WTC11 (cell line): Measurements from ENCODE around the gene CRISP1. TPM values are rescaled to one million over a fixed set of nuclear protein-coding genes. Genes with fewer than 3 reads are reported as not detected.

Experiments used
- ATAC-seq: fragments of 200-7000 bp; cut with Tn5 transposase; 2 replicates; pipeline ENCODE4 v1.10.0; 2021; ENCODE audit warnings: mild to moderate bottlenecking, moderate library complexity
- CTCF ChIA-PET: fragments of 300-600 bp; sonication (Branson Sonifier 250); formaldehyde crosslinking; loops from one replicate; lab custom pipeline; 2021; ENCODE audit warnings: antibody characterized with exemption; lab: Charles Lee
- POLR2A ChIA-PET: fragments of 350-600 bp; sonication (Branson Sonifier 250); formaldehyde crosslinking; loops from one replicate; lab custom pipeline; 2021; ENCODE audit warnings: antibody characterized with exemption; lab: Charles Lee
- DNase-seq: peaks from one replicate; pipeline ENCODE4 v3.0.0; 2021; ENCODE audit warnings: low spot score
- H3K27ac Mint-ChIP-seq: 2 replicates; pipeline ENCODE4 v1.8.0; 2021; ENCODE audit warnings: mixed read lengths
- H3K27me3 Mint-ChIP-seq: 2 replicates; pipeline ENCODE4 v1.8.0; 2021; ENCODE audit warnings: low read depth, mild to moderate bottlenecking, moderate library complexity, mixed read lengths
- H3K36me3 Mint-ChIP-seq: 2 replicates; pipeline ENCODE4 v1.8.0; 2021; ENCODE audit warnings: mixed read lengths
- H3K4me1 Mint-ChIP-seq: 2 replicates; pipeline ENCODE4 v1.8.0; 2022; ENCODE audit warnings: mixed read lengths
- H3K4me3 Mint-ChIP-seq: 2 replicates; pipeline ENCODE4 v1.8.0; 2021; ENCODE audit warnings: mild to moderate bottlenecking, moderate library complexity, mixed read lengths
- H3K9me3 Mint-ChIP-seq: 2 replicates; pipeline ENCODE4 v1.8.0; 2021; ENCODE audit warnings: mixed read lengths
- ATF2 ChIP-seq: sonication (generic); formaldehyde crosslinking; IDR thresholded peaks from 2 replicates; pipeline ENCODE4 v1.8.1; 2022; ENCODE audit warnings: low read depth, missing genetic modification reagents, borderline replicate concordance
- CREM ChIP-seq: sonication (generic); formaldehyde crosslinking; IDR thresholded peaks from 2 replicates; pipeline ENCODE4 v1.8.1; 2022; ENCODE audit warnings: mild to moderate bottlenecking, missing genetic modification reagents, moderate library complexity
- E2F5 ChIP-seq: sonication (generic); formaldehyde crosslinking; IDR thresholded peaks from 2 replicates; pipeline ENCODE4 v1.8.1; 2022; ENCODE audit warnings: mild to moderate bottlenecking, moderate library complexity, missing genetic modification reagents
- ELF4 ChIP-seq: sonication (generic); formaldehyde crosslinking; IDR thresholded peaks from 2 replicates; pipeline ENCODE4 v1.8.1; 2022; ENCODE audit warnings: low read depth, mild to moderate bottlenecking, moderate library complexity, missing genetic modification reagents
- ETV6 ChIP-seq: sonication (generic); formaldehyde crosslinking; IDR thresholded peaks from 2 replicates; pipeline ENCODE4 v1.8.1; 2022; ENCODE audit warnings: mild to moderate bottlenecking, missing genetic modification reagents
- GTF2I ChIP-seq: fragments of 250-450 bp; sonication (Bioruptor Pico); conservative IDR thresholded peaks from 2 replicates; pipeline ENCODE4 v1.4.0; 2021; ENCODE audit warnings: mild to moderate bottlenecking
- HMGXB4 ChIP-seq: sonication (generic); formaldehyde crosslinking; IDR thresholded peaks from 2 replicates; pipeline ENCODE4 v1.8.1; 2023; ENCODE audit warnings: mild to moderate bottlenecking, moderate library complexity, missing genetic modification reagents
- JAZF1 ChIP-seq: fragments of 250-450 bp; sonication (Bioruptor Pico); IDR thresholded peaks from 2 replicates; pipeline ENCODE4 v1.9.0; 2021; ENCODE audit warnings: moderate library complexity, mild to moderate bottlenecking, inconsistent platforms
- JUN ChIP-seq: sonication (generic); formaldehyde crosslinking; IDR thresholded peaks from 2 replicates; pipeline ENCODE4 v1.8.0; 2023; ENCODE audit warnings: mild to moderate bottlenecking, missing genetic modification reagents
- MLX ChIP-seq: sonication (generic); formaldehyde crosslinking; IDR thresholded peaks from 2 replicates; pipeline ENCODE4 v1.8.1; 2023; ENCODE audit warnings: mild to moderate bottlenecking, missing genetic modification reagents, moderate library complexity
- MXD4 ChIP-seq: fragments of 250-450 bp; sonication (Bioruptor Pico); IDR thresholded peaks from 2 replicates; pipeline ENCODE4 v1.8.0; 2021; ENCODE audit warnings: mild to moderate bottlenecking, moderate library complexity, borderline replicate concordance
- MYBL2 ChIP-seq: sonication (generic); formaldehyde crosslinking; IDR thresholded peaks from 2 replicates; pipeline ENCODE4 v1.8.1; 2023; ENCODE audit warnings: mild to moderate bottlenecking, moderate library complexity, missing genetic modification reagents
- NFE2L1 ChIP-seq: sonication (generic); formaldehyde crosslinking; IDR thresholded peaks from 2 replicates; pipeline ENCODE4 v1.8.1; 2023; ENCODE audit warnings: missing genetic modification reagents
- NFYB ChIP-seq: sonication (generic); formaldehyde crosslinking; conservative IDR thresholded peaks from 2 replicates; pipeline ENCODE4 v1.8.0; 2022; ENCODE audit warnings: low read depth, missing genetic modification reagents
- NR2C2 ChIP-seq: sonication (generic); formaldehyde crosslinking; IDR thresholded peaks from 2 replicates; pipeline ENCODE4 v1.8.0; 2022; ENCODE audit warnings: mild to moderate bottlenecking, missing genetic modification reagents
- SMAD3 ChIP-seq: sonication (generic); formaldehyde crosslinking; IDR thresholded peaks from 2 replicates; pipeline ENCODE4 v1.8.0; 2022; ENCODE audit warnings: missing genetic modification reagents, mild to moderate bottlenecking, borderline replicate concordance
- SMAD4 ChIP-seq: sonication (generic); formaldehyde crosslinking; IDR thresholded peaks from 2 replicates; pipeline ENCODE4 v1.8.0; 2022; ENCODE audit warnings: mild to moderate bottlenecking, missing genetic modification reagents
- SP1 ChIP-seq: sonication (generic); formaldehyde crosslinking; conservative IDR thresholded peaks from 2 replicates; pipeline ENCODE4 v1.8.1; 2022; ENCODE audit warnings: missing genetic modification reagents
- TCF7 ChIP-seq: sonication (generic); formaldehyde crosslinking; IDR thresholded peaks from 2 replicates; pipeline ENCODE4 v1.8.0; 2022; ENCODE audit warnings: mild to moderate bottlenecking, low read depth, missing genetic modification reagents, moderate library complexity
- ZBTB21 ChIP-seq: sonication (generic); formaldehyde crosslinking; IDR thresholded peaks from 2 replicates; pipeline ENCODE4 v1.8.1; 2023; ENCODE audit warnings: mild to moderate bottlenecking, missing genetic modification reagents, borderline replicate concordance
- ZNF317 ChIP-seq: sonication (generic); formaldehyde crosslinking; IDR thresholded peaks from 2 replicates; pipeline ENCODE4 v1.8.1; 2023; ENCODE audit warnings: low read depth, mild to moderate bottlenecking, moderate library complexity, missing genetic modification reagents, borderline replicate concordance
- ZNF396 ChIP-seq: fragments of 250-450 bp; sonication (Bioruptor Pico); IDR thresholded peaks from 2 replicates; pipeline ENCODE4 v1.8.0; 2021; ENCODE audit warnings: mild to moderate bottlenecking, moderate library complexity, borderline replicate concordance
- total RNA-seq: library from RNA; stranded (reverse); gene quantifications from 3 replicates; pipeline ENCODE4 v1.2.3, GENCODE V29; 2021
- TF ChIP-seq, protein P1 (sequence below): sonication (generic); formaldehyde crosslinking; IDR thresholded peaks from 2 replicates; pipeline ENCODE4 v1.8.0; 2023; ENCODE audit warnings: mild to moderate bottlenecking, missing genetic modification reagents
- TF ChIP-seq, protein P2 (sequence below): sonication (generic); formaldehyde crosslinking; IDR thresholded peaks from 2 replicates; pipeline ENCODE4 v1.8.1; 2022; ENCODE audit warnings: mild to moderate bottlenecking, missing genetic modification reagents, moderate library complexity, borderline replicate concordance
- TF ChIP-seq, protein P3 (sequence below): sonication (generic); formaldehyde crosslinking; IDR thresholded peaks from 2 replicates; pipeline ENCODE4 v1.8.0; 2022; ENCODE audit warnings: mild to moderate bottlenecking, missing genetic modification reagents

The CRISP1 gene
- total RNA-seq, 1 experiment from 2014 or later = not detected

GRCh38 chr6:49847014-49847413 lies 19.3 kb downstream of the CRISP1 start:
- DNase-seq = no peak
- no peak for TF ChIP-seq ELF4
- no peak for TF ChIP-seq E2F5 (CRISPR knock-in tag)
- no peak for TF ChIP-seq JUN (CRISPR knock-in tag)
- TF ChIP-seq ZNF396 (CRISPR knock-in tag) = no peak
- no peak for TF ChIP-seq NR2C2
- no peak for TF ChIP-seq SP1 (CRISPR knock-in tag)
- TF ChIP-seq NFYB (CRISPR knock-in tag) = no peak
- TF ChIP-seq, protein P1, sequence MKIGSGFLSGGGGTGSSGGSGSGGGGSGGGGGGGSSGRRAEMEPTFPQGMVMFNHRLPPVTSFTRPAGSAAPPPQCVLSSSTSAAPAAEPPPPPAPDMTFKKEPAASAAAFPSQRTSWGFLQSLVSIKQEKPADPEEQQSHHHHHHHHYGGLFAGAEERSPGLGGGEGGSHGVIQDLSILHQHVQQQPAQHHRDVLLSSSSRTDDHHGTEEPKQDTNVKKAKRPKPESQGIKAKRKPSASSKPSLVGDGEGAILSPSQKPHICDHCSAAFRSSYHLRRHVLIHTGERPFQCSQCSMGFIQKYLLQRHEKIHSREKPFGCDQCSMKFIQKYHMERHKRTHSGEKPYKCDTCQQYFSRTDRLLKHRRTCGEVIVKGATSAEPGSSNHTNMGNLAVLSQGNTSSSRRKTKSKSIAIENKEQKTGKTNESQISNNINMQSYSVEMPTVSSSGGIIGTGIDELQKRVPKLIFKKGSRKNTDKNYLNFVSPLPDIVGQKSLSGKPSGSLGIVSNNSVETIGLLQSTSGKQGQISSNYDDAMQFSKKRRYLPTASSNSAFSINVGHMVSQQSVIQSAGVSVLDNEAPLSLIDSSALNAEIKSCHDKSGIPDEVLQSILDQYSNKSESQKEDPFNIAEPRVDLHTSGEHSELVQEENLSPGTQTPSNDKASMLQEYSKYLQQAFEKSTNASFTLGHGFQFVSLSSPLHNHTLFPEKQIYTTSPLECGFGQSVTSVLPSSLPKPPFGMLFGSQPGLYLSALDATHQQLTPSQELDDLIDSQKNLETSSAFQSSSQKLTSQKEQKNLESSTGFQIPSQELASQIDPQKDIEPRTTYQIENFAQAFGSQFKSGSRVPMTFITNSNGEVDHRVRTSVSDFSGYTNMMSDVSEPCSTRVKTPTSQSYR (CRISPR knock-in tag) = no peak
- TF ChIP-seq JAZF1 (CRISPR knock-in tag) = no peak
- no peak for TF ChIP-seq MYBL2 (CRISPR knock-in tag)
- TF ChIP-seq ATF2 = no peak
- TF ChIP-seq TCF7 (CRISPR knock-in tag) = no peak
- no peak for TF ChIP-seq HMGXB4 (CRISPR knock-in tag)
- TF ChIP-seq MLX (CRISPR knock-in tag) = no peak
- no peak for TF ChIP-seq SMAD4 (CRISPR knock-in tag)
- no peak for TF ChIP-seq NFE2L1 (CRISPR knock-in tag)
- TF ChIP-seq, protein P2, sequence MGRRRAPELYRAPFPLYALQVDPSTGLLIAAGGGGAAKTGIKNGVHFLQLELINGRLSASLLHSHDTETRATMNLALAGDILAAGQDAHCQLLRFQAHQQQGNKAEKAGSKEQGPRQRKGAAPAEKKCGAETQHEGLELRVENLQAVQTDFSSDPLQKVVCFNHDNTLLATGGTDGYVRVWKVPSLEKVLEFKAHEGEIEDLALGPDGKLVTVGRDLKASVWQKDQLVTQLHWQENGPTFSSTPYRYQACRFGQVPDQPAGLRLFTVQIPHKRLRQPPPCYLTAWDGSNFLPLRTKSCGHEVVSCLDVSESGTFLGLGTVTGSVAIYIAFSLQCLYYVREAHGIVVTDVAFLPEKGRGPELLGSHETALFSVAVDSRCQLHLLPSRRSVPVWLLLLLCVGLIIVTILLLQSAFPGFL (CRISPR knock-in tag) = no peak
- ATAC-seq = no peak
- Mint-ChIP-seq H3K27ac (no peak overlapping the region), H3K36me3 (peaks cover 5% of the 10 kb centered on the region), H3K4me1 (peaks cover 4% of the 10 kb centered on the region), H3K4me3 (no peak overlapping the region), H3K27me3 (no peaks in the 10 kb centered on the region), H3K9me3 (peaks cover 8% of the 10 kb centered on the region)
- ChIA-PET POLR2A (no interaction called here), CTCF (no interaction called here)

GRCh38 chr6:49841424-49841823 lies 24.9 kb downstream of the CRISP1 start:
- Mint-ChIP-seq H3K27ac (no peak overlapping the region), H3K9me3 (no peaks in the 10 kb centered on the region), H3K4me1 (peaks cover 9% of the 10 kb centered on the region; the same call in 1 of the 2 replicates), H3K4me3 (no peak overlapping the region), H3K36me3 (no peaks in the 10 kb centered on the region), H3K27me3 (no peaks in the 10 kb centered on the region)
- ATAC-seq = no peak
- DNase-seq = no peak
- ChIA-PET POLR2A (interaction anchor here (1.0 kb wide), 1 partner anchor 37 kb away, joined by 3 read pairs; no protein-coding TSS in a partner anchor), CTCF (no interaction called here)
- TF ChIP-seq GTF2I (CRISPR knock-in tag) (no peak), ZBTB21 (CRISPR knock-in tag) (no peak), ETV6 (CRISPR knock-in tag) (no peak), ZNF317 (CRISPR knock-in tag) (no peak), NR2C2 (no peak), NFE2L1 (CRISPR knock-in tag) (no peak), CREM (no peak), MXD4 (no peak), SMAD3 (CRISPR knock-in tag) (no peak), SP1 (CRISPR knock-in tag) (no peak)
- TF ChIP-seq, protein P3, sequence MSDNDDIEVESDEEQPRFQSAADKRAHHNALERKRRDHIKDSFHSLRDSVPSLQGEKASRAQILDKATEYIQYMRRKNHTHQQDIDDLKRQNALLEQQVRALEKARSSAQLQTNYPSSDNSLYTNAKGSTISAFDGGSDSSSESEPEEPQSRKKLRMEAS (CRISPR knock-in tag) = no peak
- TF ChIP-seq, protein P1 (CRISPR knock-in tag) = no peak
